ENCODE data around the gene MYLIP. TPM values are rescaled to one million over a fixed set of nuclear protein-coding genes. Genes with fewer than 3 reads are reported as not detected.

MYLIP gene
- total RNA-seq, 1 experiment from 2014 or later: 50.0 TPM

- Mint-ChIP-seq H3K27ac (no peak overlapping the region), H3K9me3 (no peaks in the 10 kb centered on the region), H3K4me3 (no peak overlapping the region), H3K27me3 (ENCODE audit: low read depth) (peaks cover 6% of the 10 kb centered on the region), H3K4me1 (no peaks in the 10 kb centered on the region), H3K36me3 (no peaks in the 10 kb centered on the region)
- DNase-seq (ENCODE audit: low spot score) (no peak), ATAC-seq (no peak)
- TF ChIP-seq SMAD4 (CRISPR knock-in tag; IDR thresholded peaks at IDR 0.05): no peak
- no peak for TF ChIP-seq CREM (CRISPR knock-in tag; IDR thresholded peaks at IDR 0.05)
- no peak for TF ChIP-seq GABPB1 (CRISPR knock-in tag; IDR thresholded peaks at IDR 0.05)
- no peak for TF ChIP-seq HMGA2 (CRISPR knock-in tag; IDR thresholded peaks at IDR 0.05)
- TF ChIP-seq CREB1 (CRISPR knock-in tag; IDR thresholded peaks at IDR 0.05): no peak
- TF ChIP-seq SP1 (CRISPR knock-in tag; conservative IDR thresholded peaks at IDR 0.05): no peak
- TF ChIP-seq SMAD3 (CRISPR knock-in tag; IDR thresholded peaks at IDR 0.05; ENCODE audit: borderline replicate concordance): no peak
- TF ChIP-seq MAX (CRISPR knock-in tag; IDR thresholded peaks at IDR 0.05): no peak
- TF ChIP-seq ZNF416 (CRISPR knock-in tag; IDR thresholded peaks at IDR 0.05): no peak
- no peak for TF ChIP-seq JUN (CRISPR knock-in tag; IDR thresholded peaks at IDR 0.05)
- TF ChIP-seq PREB (CRISPR knock-in tag; IDR thresholded peaks at IDR 0.05; ENCODE audit: borderline replicate concordance): no peak
- TF ChIP-seq FOXK1 (CRISPR knock-in tag; IDR thresholded peaks at IDR 0.05): no peak
- no peak for TF ChIP-seq ELF4 (CRISPR knock-in tag; IDR thresholded peaks at IDR 0.05; ENCODE audit: low read depth)
- TF ChIP-seq IRF1 (CRISPR knock-in tag; IDR thresholded peaks at IDR 0.05): no peak
- TF ChIP-seq ZNF425 (CRISPR knock-in tag; conservative IDR thresholded peaks at IDR 0.05): no peak
- no peak for TF ChIP-seq ZNF232 (CRISPR knock-in tag; IDR thresholded peaks at IDR 0.05)
- ChIA-PET POLR2A (interaction anchor here (0.5 to 0.6 kb wide), 2 partner anchors 12 to 691 kb away, joined by 3 read pairs; no protein-coding TSS in a partner anchor), CTCF (no interaction called here)
These were observed 4.4 kb upstream of the MYLIP start for GRCh38 chr6:16124198-16125180.

GRCh38 chr6:16126056-16126455 is 2.8 kb upstream of the MYLIP start:
- Mint-ChIP-seq H3K4me3 (no peak overlapping the region), H3K27me3 (ENCODE audit: low read depth) (peaks cover 8% of the 10 kb centered on the region), H3K4me1 (peaks cover under 1% of the 10 kb centered on the region), H3K27ac (no peak overlapping the region), H3K36me3 (peaks cover 13% of the 10 kb centered on the region), H3K9me3 (no peaks in the 10 kb centered on the region)
- ATAC-seq (no peak), DNase-seq (ENCODE audit: low spot score) (no peak)
- ChIA-PET CTCF (no interaction called here), POLR2A (no interaction called here)
- TF ChIP-seq ZNF512 (CRISPR knock-in tag; IDR thresholded peaks at IDR 0.05; ENCODE audit: borderline replicate concordance) (no peak), GRHL2 (CRISPR knock-in tag; IDR thresholded peaks at IDR 0.05; ENCODE audit: insufficient replicate concordance, severe bottlenecking) (no peak), EMX1 (CRISPR knock-in tag; IDR thresholded peaks at IDR 0.05) (no peak), CTCF (IDR thresholded peaks at IDR 0.05) (no peak), SP1 (CRISPR knock-in tag; conservative IDR thresholded peaks at IDR 0.05) (no peak), RELA (CRISPR knock-in tag; IDR thresholded peaks at IDR 0.05; ENCODE audit: borderline replicate concordance) (no peak), ETV6 (CRISPR knock-in tag; IDR thresholded peaks at IDR 0.05) (no peak), MAX (CRISPR knock-in tag; IDR thresholded peaks at IDR 0.05) (no peak), IRF2 (CRISPR knock-in tag; IDR thresholded peaks at IDR 0.05; ENCODE audit: borderline replicate concordance, low read depth) (no peak)
